Testis (tissue), 2 donors: ENCODE measurements around the gene PRADC1.

Source experiments
- CTCF ChIP-seq, 3 experiments: fragments of 450-650 bp in 2 of 3; fragments of 200-600 bp in 1 of 3; sonication (generic) in 1 of 3; IDR thresholded peaks; one replicate each; pipeline ENCODE4 v1.5.1; 2016 to 2019; ENCODE audit warnings: antibody characterized with exemption in 3 of 3, mild to moderate bottlenecking in 2 of 3, moderate library complexity in 1 of 3
- POLR2A ChIP-seq: fragments of 450-650 bp; IDR thresholded peaks from one replicate; pipeline ENCODE4 v1.6.1; 2017; ENCODE audit warnings: antibody characterized with exemption, mild to moderate bottlenecking, moderate library complexity

GRCh38 chr2:73246850-73247249 lies 13.8 kb upstream of the PRADC1 start:
- TF ChIP-seq CTCF (IDR thresholded peaks at IDR 0.05) (no peak), POLR2A (no peak)
